Prostate gland (tissue), 2 donors: ENCODE measurements around the gene PTPRD.

Source experiments
- CTCF ChIP-seq, 4 experiments: fragments of 200-600 bp in 2 of 4; fragments of 450-650 bp in 2 of 4; sonication (generic) in 2 of 4; IDR thresholded peaks; 1 replicate in 3 of 4; 2 replicates in 1 of 4; pipeline ENCODE4 v1.5.1; 2016 to 2019; ENCODE audit warnings: antibody characterized with exemption in 4 of 4, mild to moderate bottlenecking in 2 of 4, moderate library complexity in 2 of 4
- POLR2A ChIP-seq: fragments of 450-650 bp; IDR thresholded peaks from one replicate; pipeline ENCODE4 v1.6.1; 2016; ENCODE audit warnings: antibody characterized with exemption, mild to moderate bottlenecking

DNA sequence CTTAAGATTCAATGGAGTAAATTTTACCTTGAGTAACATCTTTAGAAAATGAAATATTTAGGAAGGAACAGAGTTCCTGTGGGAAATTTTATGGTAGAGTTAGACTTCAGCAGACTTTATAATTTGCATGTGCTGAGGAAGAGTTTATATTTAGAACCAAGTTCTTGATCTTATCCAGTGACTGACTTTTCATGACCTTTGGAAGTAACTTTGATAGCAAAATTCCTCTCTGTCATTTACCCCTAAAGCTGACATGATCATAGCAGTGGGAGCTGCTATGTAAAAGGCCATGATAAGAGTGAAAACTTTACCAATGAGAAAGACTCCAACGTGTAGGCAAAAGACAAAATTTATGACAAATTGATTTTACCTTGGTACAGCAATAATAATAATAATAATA is 1741.4 kb downstream of the PTPRD start:
- TF ChIP-seq POLR2A (no peak), CTCF (IDR thresholded peaks at IDR 0.05) (no peak)
